ENCODE data around the gene PTPN18. TPM values are rescaled to one million over a fixed set of nuclear protein-coding genes. Genes with fewer than 3 reads are reported as not detected.
A peak's percentile ranks its signal among the peaks of the same experiment; 100 is the strongest.
"Not testable (repeated sequence)": the region's sequence is repeated elsewhere in the genome, so short reads cannot be mapped to it uniquely, and the experiment has no call there.

PTPN18 gene
- 68.2 TPM for total RNA-seq

GRCh38 chr2:130355578-130356431 is at the start of gene PTPN18:
Gene PTPN18, plus strand, starts transcription at chr2:130356056. Its CDS starts 52 bp downstream, at chr2:130356108.
- no peaks in the 10 kb centered on the region for H3K9me3 ChIP-seq (ENCODE audit: low read depth, low read length)
- H3K4me3 ChIP-seq (ENCODE audit: low read length), result peak within 1 kb of the TSS; percentile 62
- peaks cover 45% of the 10 kb centered on the region for H3K4me1 ChIP-seq (ENCODE audit: insufficient read depth, low read length)
- H3K27me3 ChIP-seq (ENCODE audit: insufficient read depth, low read length), result no peaks in the 10 kb centered on the region

DNA sequence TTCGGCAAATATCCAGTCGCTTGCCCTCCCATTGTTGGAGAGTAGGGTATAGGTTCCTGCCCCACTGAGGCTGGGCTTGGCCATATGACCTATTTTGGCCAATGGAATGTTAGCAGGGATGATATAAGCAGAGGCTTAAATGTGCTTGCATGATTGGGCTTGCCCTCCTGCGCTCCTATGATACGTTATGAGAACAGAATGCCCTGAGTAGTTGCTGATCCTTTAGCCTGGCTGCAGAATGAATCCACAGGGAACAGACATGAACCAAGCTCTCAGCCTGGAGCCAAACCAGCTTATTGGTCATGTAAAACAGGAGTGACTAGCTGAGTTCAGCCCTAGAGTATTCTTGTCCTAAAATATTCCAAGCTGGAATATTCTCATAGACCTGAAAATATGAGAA is 48.0 kb upstream of the PTPN18 start:
- H3K4me1 ChIP-seq (ENCODE audit: insufficient read depth, low read length), result no peaks in the 10 kb centered on the region
- H3K4me3 ChIP-seq (ENCODE audit: low read length), result no peak overlapping the region
- no peaks in the 10 kb centered on the region for H3K27me3 ChIP-seq (ENCODE audit: insufficient read depth, low read length)
- no peaks in the 10 kb centered on the region for H3K9me3 ChIP-seq (ENCODE audit: low read depth, low read length)

GRCh38 chr2:130310881-130311280 is 45.0 kb upstream of the PTPN18 start:
- Histone ChIP-seq H3K9me3 (ENCODE audit: low read depth, low read length) (no peaks in the 10 kb centered on the region), H3K4me1 (ENCODE audit: insufficient read depth, low read length) (no peaks in the 10 kb centered on the region), H3K27me3 (ENCODE audit: insufficient read depth, low read length) (no peaks in the 10 kb centered on the region), H3K4me3 (ENCODE audit: low read length) (no peak overlapping the region)

DNA sequence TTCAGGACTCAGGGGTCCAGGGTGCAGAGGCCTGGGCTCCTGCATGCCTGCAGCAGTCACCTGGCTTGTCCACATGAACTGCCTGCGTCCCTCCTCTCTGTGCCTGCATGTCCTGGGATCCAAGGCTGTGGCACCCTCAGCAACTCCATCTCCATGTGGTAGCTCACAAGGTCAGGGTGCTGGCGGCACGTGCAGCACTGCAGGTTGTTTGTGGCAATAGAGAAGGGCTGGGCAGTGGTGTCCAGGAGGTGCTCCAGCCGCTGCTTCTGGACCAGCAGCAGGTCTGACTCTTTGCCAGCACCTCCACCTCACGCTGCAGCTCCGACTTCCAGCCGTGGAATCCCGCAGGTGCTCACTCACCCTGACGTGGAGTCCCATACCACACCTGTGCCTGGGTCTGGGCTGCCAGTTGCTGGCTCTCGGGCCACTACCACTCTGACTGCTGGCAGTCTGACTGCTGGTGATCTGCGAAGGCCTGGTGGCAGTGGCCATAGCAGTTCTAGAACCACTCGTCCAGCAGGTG is 42.0 kb upstream of the PTPN18 start:
- no peaks in the 10 kb centered on the region for H3K27me3 ChIP-seq (ENCODE audit: insufficient read depth, low read length)
- H3K4me3 ChIP-seq (ENCODE audit: low read length), result no peak overlapping the region
- H3K9me3 ChIP-seq (ENCODE audit: low read depth, low read length), result no peaks in the 10 kb centered on the region
- H3K4me1 ChIP-seq (ENCODE audit: insufficient read depth, low read length), result no peaks in the 10 kb centered on the region

- H3K4me3 ChIP-seq (ENCODE audit: low read length), result no peak overlapping the region
- no peaks in the 10 kb centered on the region for H3K27me3 ChIP-seq (ENCODE audit: insufficient read depth, low read length)
- no peaks in the 10 kb centered on the region for H3K9me3 ChIP-seq (ENCODE audit: low read depth, low read length)
- H3K4me1 ChIP-seq (ENCODE audit: insufficient read depth, low read length), result no peaks in the 10 kb centered on the region
Observed at GRCh38 chr2:130314377-130314776, 41.5 kb upstream of the PTPN18 start.

GRCh38 chr2:130316596-130316995 is 39.3 kb upstream of the PTPN18 start:
- no peaks in the 10 kb centered on the region for H3K9me3 ChIP-seq (ENCODE audit: low read depth, low read length)
- no peak overlapping the region for H3K4me3 ChIP-seq (ENCODE audit: low read length)
- no peaks in the 10 kb centered on the region for H3K4me1 ChIP-seq (ENCODE audit: insufficient read depth, low read length)

GRCh38 chr2:130318906-130319305 is 37.0 kb upstream of the PTPN18 start:
- no peak overlapping the region for H3K4me3 ChIP-seq (ENCODE audit: low read length)
- peaks cover 12% of the 10 kb centered on the region for H3K27me3 ChIP-seq (ENCODE audit: insufficient read depth, low read length)
- H3K4me1 ChIP-seq (ENCODE audit: insufficient read depth, low read length), result no peaks in the 10 kb centered on the region
- H3K9me3 ChIP-seq (ENCODE audit: low read depth, low read length), result no peaks in the 10 kb centered on the region

More at GRCh38 chr2:130316596-130316995, 39.3 kb upstream of the PTPN18 start:
- peaks cover 2% of the 10 kb centered on the region for H3K27me3 ChIP-seq (ENCODE audit: insufficient read depth, low read length)

DNA sequence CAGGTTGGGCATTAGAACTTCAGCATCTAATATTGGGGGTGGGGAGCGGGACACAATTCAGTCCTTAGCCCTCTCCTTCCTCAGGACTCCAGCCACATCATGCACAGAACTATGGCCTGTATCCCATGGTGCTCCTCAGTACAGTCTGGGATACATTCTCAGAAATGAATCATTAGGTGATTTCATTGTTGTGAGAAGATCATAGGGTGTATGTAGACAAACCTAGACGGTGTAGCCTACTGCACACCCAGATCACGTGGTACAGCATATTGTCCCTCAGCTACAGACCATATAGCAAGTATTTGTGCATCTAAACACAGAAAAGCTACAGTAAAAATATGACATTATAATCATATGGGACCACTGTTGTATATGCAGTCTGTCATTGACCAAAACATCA is 36.3 kb upstream of the PTPN18 start:
- H3K4me1 ChIP-seq (ENCODE audit: insufficient read depth, low read length), result no peaks in the 10 kb centered on the region
- no peaks in the 10 kb centered on the region for H3K9me3 ChIP-seq (ENCODE audit: low read depth, low read length)
- H3K4me3 ChIP-seq (ENCODE audit: low read length), result no peak overlapping the region
- H3K27me3 ChIP-seq (ENCODE audit: insufficient read depth, low read length), result peaks cover 15% of the 10 kb centered on the region

DNA sequence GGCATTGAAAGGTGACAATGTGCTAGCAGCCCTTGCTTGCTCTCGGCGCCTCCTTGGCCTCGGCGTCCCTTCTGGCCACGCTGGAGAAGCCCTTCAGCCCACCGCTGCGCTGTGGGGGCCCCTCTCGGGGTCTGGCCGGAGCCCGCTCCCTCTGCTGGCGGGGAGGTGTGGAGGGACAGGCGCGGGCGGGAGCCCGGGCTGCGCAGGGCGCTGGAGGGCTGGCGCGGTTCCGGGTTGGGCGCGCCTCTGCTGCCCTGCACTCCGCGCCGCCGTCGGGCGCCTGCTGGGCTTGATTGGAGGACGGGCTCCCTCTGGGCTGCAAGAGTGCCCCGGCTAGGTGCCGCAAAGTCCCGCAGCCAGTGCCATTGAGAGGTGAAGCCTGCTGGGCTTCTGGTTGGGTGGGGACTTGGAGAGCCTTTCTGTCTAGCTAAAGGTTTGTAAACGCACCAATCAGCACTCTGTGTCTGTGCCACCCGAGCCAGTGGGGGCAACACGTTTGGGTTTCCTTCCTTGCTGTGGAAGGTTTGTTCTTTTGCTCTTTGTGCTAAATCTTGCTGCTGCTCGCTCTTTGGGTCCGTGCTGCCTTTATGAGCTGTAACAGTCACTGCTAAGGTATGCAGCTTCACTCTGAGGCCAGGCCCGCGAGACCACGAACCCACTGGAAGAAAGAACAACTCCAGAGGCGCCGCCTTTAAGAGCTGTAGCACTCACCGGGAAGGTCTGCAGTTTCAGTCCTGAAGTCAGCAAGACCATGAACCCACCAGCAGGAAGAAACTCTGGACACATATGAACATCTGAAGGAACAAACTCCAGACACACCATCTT is 27.9 kb upstream of the PTPN18 start:
- Histone ChIP-seq H3K27me3 (ENCODE audit: insufficient read depth, low read length) (peaks cover 29% of the 10 kb centered on the region), H3K4me1 (ENCODE audit: insufficient read depth, low read length) (peaks cover 3% of the 10 kb centered on the region), H3K9me3 (ENCODE audit: low read depth, low read length) (no peaks in the 10 kb centered on the region), H3K4me3 (ENCODE audit: low read length) (no peak overlapping the region)

GRCh38 chr2:130328710-130329109 is 27.1 kb upstream of the PTPN18 start:
- Histone ChIP-seq H3K4me3 (ENCODE audit: low read length) (no peak overlapping the region), H3K4me1 (ENCODE audit: insufficient read depth, low read length) (peaks cover 3% of the 10 kb centered on the region), H3K9me3 (ENCODE audit: low read depth, low read length) (no peaks in the 10 kb centered on the region), H3K27me3 (ENCODE audit: insufficient read depth, low read length) (peaks cover 21% of the 10 kb centered on the region)

DNA sequence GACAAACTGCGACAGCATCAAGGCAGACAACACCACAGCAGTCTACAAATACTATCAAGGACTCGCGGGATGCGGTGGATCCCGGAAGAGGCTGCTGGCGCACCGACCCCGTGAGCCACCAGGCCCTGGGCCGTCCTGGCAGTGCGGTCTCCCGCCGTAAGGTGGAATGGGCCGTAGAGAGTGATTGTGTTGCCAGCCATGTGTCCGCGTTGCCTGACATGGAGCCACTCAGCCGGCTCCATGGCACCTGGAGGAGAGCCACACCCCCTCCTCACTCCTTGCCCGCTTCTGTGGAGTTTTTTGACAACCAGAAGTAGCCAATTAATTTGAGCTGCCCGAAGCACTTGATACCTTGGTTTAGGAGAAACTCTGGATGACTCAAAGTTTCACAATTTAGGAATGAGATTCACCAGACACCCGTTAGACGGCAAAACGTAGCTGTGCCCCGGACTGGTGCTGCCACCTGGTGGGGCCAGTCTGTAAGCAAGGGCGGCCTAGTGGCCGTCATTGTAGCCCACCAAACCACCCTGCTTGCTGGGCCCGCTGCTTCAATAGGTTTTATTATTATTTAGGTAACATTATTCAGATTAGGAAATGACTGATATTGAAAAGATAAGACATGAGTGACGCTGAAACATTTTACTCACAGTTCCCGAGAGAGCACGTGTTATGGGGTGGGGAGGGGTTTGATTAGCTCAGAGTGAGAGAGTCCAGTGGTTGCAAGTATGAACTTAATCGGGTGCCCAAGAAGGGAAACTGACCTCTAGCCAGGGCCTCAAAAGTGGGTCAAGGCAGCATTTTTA is 23.4 kb upstream of the PTPN18 start:
- Histone ChIP-seq H3K4me1 (ENCODE audit: insufficient read depth, low read length) (peaks cover 3% of the 10 kb centered on the region), H3K27me3 (ENCODE audit: insufficient read depth, low read length) (peaks cover 17% of the 10 kb centered on the region), H3K4me3 (ENCODE audit: low read length) (no peak overlapping the region), H3K9me3 (ENCODE audit: low read depth, low read length) (no peaks in the 10 kb centered on the region)

DNA sequence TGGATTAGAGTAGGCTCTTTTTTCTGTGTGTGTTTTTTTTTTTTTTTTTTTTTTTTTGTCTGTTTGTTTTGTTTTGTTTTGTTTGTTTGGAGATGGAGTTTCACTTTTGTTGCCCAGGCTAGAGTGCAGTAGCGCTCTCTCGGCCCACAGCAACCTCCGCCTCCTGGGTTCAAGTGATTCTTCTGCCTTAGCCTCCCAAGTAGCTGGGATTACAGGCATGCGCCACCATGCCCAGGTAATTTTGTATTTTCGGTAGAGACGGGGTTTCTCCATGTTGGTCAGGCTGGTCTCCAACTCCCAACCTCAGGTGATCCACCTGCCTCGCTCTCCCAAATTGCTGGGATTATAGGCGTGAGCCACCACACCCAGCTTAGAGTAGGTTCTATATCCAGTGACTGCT is 22.6 kb upstream of the PTPN18 start:
- H3K4me3 ChIP-seq (ENCODE audit: low read length); H3K4me1 ChIP-seq (ENCODE audit: insufficient read depth, low read length); H3K9me3 ChIP-seq (ENCODE audit: low read depth, low read length): not testable (repeated sequence)
- H3K27me3 ChIP-seq (ENCODE audit: insufficient read depth, low read length), result peaks cover 17% of the 10 kb centered on the region

- Histone ChIP-seq H3K4me1 (ENCODE audit: insufficient read depth, low read length) (peaks cover 3% of the 10 kb centered on the region), H3K4me3 (ENCODE audit: low read length) (no peak overlapping the region), H3K27me3 (ENCODE audit: insufficient read depth, low read length) (peaks cover 12% of the 10 kb centered on the region), H3K9me3 (ENCODE audit: low read depth, low read length) (no peaks in the 10 kb centered on the region)
Observed at GRCh38 chr2:130334026-130334425, 21.8 kb upstream of the PTPN18 start.

GRCh38 chr2:130335226-130335625 is 20.6 kb upstream of the PTPN18 start:
- Histone ChIP-seq H3K4me1 (ENCODE audit: insufficient read depth, low read length) (peaks cover 8% of the 10 kb centered on the region), H3K4me3 (ENCODE audit: low read length) (no peak overlapping the region), H3K9me3 (ENCODE audit: low read depth, low read length) (no peaks in the 10 kb centered on the region), H3K27me3 (ENCODE audit: insufficient read depth, low read length) (peaks cover 8% of the 10 kb centered on the region)
